Measurements from ENCODE around the gene CLIC4. TPM values are rescaled to one million over a fixed set of nuclear protein-coding genes. Genes with fewer than 3 reads are reported as not detected.

The CLIC4 gene
- total and polyA plus RNA-seq, 2 experiments from 2014 or later, result 92.5 to 308 TPM

GRCh38 chr1:24872061-24872850 lies 127.0 kb downstream of the CLIC4 start:
- peaks cover 6% of the 10 kb centered on the region for H3K4me1 Mint-ChIP-seq
- H3K9me2 ChIP-seq (ENCODE audit: insufficient read depth), result no peaks in the 10 kb centered on the region
- no peak overlapping the region for H3K4me3 ChIP-seq
- H3K4me2 ChIP-seq, result no peak overlapping the region
- no peaks in the 10 kb centered on the region for H3K4me1 ChIP-seq (ENCODE audit: insufficient read depth)
- no peak for DNase-seq (ENCODE audit: low spot score)
- H3F3A ChIP-seq (replicated peaks; ENCODE audit: low read depth), result no peaks in the 10 kb centered on the region
- no peak for ATAC-seq
- H3K36me3 Mint-ChIP-seq (ENCODE audit: low read depth), result no peaks in the 10 kb centered on the region
- H3K36me3 ChIP-seq (ENCODE audit: insufficient read depth), result no peaks in the 10 kb centered on the region
- no peak overlapping the region; the same call in 1 of the 2 replicates for H2AFZ ChIP-seq
- no peaks in the 10 kb centered on the region for H3K27me3 ChIP-seq (ENCODE audit: insufficient read depth)
- peaks cover 3% of the 10 kb centered on the region for H3K27me3 Mint-ChIP-seq (ENCODE audit: insufficient read depth, low read depth, poor library complexity)
- H3K79me2 ChIP-seq (replicated peaks; ENCODE audit: insufficient read depth), result no peaks in the 10 kb centered on the region
- no peaks in the 10 kb centered on the region for H4K20me1 ChIP-seq (replicated peaks; ENCODE audit: insufficient read depth)
- no peaks in the 10 kb centered on the region for H3K9me3 Mint-ChIP-seq
- no peak overlapping the region for H3K4me3 Mint-ChIP-seq
- no peak overlapping the region for H3K27ac ChIP-seq (ENCODE audit: low read depth)
- no peak for TF ChIP-seq POLR2AphosphoS5 (IDR thresholded peaks at IDR 0.05; ENCODE audit: low read depth)
- TF ChIP-seq REST (IDR thresholded peaks at IDR 0.05; ENCODE audit: unreplicated experiment), result no peak
- no peak for TF ChIP-seq ZNF462 (CRISPR knock-in tag; IDR thresholded peaks at IDR 0.05)
- TF ChIP-seq CREB1 (CRISPR knock-in tag; IDR thresholded peaks at IDR 0.05; ENCODE audit: low read depth), result no peak
- TF ChIP-seq CTCF (conservative IDR thresholded peaks at IDR 0.05; ENCODE audit: low read depth in 2 of 2), result no peak
- no peak for TF ChIP-seq EZH2phosphoT487 (IDR thresholded peaks at IDR 0.05; ENCODE audit: unreplicated experiment)
- TF ChIP-seq NANOG (IDR thresholded peaks at IDR 0.05; ENCODE audit: borderline replicate concordance), result no peak
- no peak for TF ChIP-seq JUNB (IDR thresholded peaks at IDR 0.05; ENCODE audit: unreplicated experiment)
- no peak overlapping the region for H3K27ac Mint-ChIP-seq

Measured in GM23338 (cell line).